SH-SY5Y (cell line): ENCODE data around the gene CATSPERZ.

Experiments used
- GATA2 ChIP-seq: IDR thresholded peaks from 2 replicates; pipeline ENCODE4 v1.6.1; 2011; ENCODE audit warnings: mild to moderate bottlenecking, low read depth, low read length
- GATA3 ChIP-seq: IDR thresholded peaks from 2 replicates; pipeline ENCODE4 v1.6.1; 2011; ENCODE audit warnings: low read depth, mild to moderate bottlenecking, low read length, moderate library complexity

- TF ChIP-seq GATA2 (no peak), GATA3 (no peak)
Observed at GRCh38 chr11:64252003-64252872, 47.9 kb upstream of the CATSPERZ start.
